ENCODE data around the gene SRC.

GRCh38 chr20:37395921-37396415 lies 50.0 kb downstream of the SRC start:
- no peak for TF ChIP-seq CTCF (IDR thresholded peaks at IDR 0.05)
- TF ChIP-seq POLR2A (IDR thresholded peaks at IDR 0.05) = no peak

All from thyroid gland (tissue), 4 donors.